Measurements from ENCODE around the gene AATF.

DNA sequence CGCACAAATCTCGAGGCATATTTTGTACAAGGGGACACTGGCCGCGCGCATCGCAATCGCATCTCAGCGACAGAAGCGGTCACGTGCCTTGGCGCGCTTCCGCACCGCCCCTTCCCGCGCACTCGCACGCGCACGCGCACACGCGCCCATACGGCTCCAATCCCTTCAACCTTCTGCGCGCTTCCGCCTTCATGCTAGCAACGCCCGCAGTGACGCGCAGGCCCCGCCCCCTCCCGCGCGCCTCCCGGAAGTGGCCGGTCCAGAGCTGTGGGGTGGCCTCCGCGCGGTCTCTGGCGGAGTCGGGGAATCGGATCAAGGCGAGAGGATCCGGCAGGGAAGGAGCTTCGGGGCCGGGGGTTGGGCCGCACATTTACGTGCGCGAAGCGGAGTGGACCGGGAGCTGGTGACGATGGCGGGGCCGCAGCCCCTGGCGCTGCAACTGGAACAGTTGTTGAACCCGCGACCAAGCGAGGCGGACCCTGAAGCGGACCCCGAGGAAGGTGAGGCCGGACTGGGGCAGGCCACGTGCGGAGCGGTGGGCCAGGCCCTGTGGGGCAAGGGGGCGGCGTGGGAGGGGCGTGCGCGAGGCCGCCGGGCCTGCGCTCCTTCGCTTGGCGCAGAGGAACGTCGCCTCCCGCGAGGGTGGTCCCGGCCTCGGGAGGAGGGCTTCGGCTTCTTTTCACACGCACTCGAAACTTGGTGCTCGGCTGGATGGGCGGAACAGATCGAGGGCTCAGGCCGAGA lies at the start of gene AATF:
- TF ChIP-seq, protein P1, sequence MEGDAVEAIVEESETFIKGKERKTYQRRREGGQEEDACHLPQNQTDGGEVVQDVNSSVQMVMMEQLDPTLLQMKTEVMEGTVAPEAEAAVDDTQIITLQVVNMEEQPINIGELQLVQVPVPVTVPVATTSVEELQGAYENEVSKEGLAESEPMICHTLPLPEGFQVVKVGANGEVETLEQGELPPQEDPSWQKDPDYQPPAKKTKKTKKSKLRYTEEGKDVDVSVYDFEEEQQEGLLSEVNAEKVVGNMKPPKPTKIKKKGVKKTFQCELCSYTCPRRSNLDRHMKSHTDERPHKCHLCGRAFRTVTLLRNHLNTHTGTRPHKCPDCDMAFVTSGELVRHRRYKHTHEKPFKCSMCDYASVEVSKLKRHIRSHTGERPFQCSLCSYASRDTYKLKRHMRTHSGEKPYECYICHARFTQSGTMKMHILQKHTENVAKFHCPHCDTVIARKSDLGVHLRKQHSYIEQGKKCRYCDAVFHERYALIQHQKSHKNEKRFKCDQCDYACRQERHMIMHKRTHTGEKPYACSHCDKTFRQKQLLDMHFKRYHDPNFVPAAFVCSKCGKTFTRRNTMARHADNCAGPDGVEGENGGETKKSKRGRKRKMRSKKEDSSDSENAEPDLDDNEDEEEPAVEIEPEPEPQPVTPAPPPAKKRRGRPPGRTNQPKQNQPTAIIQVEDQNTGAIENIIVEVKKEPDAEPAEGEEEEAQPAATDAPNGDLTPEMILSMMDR (IDR thresholded peaks at IDR 0.05), result peak in 2 of 4 experiments; percentile 2 to 11
- TF ChIP-seq POLR2A (IDR thresholded peaks at IDR 0.05) (peak; percentile 71), POLR2AphosphoS5 (IDR thresholded peaks at IDR 0.05) (peak; percentile 100)

Data from prostate gland (tissue), 2 donors.